Measurements from ENCODE around the gene TNP1. TPM values are rescaled to one million over a fixed set of nuclear protein-coding genes. Genes with fewer than 3 reads are reported as not detected.

Gene TNP1
- total RNA-seq, 1 experiment from 2014 or later: not detected

DNA sequence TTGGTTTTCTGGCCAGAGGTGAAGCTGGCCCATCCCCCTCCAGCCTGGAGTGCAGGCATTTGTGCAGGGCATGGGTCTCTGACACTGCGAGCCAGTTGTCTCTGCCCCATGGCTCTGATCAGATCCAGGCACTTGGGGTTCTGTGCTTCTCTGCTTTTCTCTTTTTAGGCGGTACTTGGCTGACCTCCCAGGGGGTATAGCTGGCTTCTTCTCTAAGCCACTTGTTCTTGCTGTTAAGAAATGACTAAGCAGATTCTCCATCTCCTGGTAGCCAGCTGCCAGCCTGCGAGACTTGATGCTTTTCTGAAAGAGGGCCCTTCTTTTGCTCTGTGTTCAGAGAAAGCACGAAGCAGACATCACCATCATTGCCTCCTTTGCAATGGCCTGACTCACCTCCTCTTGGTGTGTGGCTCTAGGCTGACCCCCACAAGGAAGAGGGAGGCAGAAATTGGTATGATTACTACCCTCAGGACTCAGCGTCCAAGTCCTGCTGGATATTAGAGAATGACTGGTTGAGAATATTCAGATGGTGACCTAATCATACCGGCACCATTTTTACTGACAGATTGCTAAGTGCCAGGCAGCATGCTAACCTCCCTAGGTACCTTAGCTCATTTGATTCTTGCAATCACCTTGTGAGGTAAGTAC is 32.7 kb downstream of the TNP1 start:
- H3K27ac ChIP-seq (ENCODE audit: insufficient read length, low read depth, low read length): no peak overlapping the region
- no peak overlapping the region for H2BK15ac ChIP-seq (ENCODE audit: low read depth, low read length)
- no peak overlapping the region for H4K5ac ChIP-seq (ENCODE audit: insufficient read length, low read depth, low read length)
- H3K9ac ChIP-seq (ENCODE audit: extremely low read depth, insufficient read length, low read length): no peak overlapping the region
- H2BK12ac ChIP-seq (ENCODE audit: insufficient read length, low read depth, low read length): no peak overlapping the region
- H4K20me1 ChIP-seq (ENCODE audit: control insufficient read depth, insufficient read depth, insufficient read length): no peaks in the 10 kb centered on the region
- no peaks in the 10 kb centered on the region for H3K23me2 ChIP-seq (ENCODE audit: insufficient read length, low read depth, low read length, poor library complexity, severe bottlenecking)
- no peaks in the 10 kb centered on the region for H3K27me3 ChIP-seq (ENCODE audit: insufficient read depth, low read length)
- TF ChIP-seq, protein P1, sequence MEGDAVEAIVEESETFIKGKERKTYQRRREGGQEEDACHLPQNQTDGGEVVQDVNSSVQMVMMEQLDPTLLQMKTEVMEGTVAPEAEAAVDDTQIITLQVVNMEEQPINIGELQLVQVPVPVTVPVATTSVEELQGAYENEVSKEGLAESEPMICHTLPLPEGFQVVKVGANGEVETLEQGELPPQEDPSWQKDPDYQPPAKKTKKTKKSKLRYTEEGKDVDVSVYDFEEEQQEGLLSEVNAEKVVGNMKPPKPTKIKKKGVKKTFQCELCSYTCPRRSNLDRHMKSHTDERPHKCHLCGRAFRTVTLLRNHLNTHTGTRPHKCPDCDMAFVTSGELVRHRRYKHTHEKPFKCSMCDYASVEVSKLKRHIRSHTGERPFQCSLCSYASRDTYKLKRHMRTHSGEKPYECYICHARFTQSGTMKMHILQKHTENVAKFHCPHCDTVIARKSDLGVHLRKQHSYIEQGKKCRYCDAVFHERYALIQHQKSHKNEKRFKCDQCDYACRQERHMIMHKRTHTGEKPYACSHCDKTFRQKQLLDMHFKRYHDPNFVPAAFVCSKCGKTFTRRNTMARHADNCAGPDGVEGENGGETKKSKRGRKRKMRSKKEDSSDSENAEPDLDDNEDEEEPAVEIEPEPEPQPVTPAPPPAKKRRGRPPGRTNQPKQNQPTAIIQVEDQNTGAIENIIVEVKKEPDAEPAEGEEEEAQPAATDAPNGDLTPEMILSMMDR (conservative IDR thresholded peaks at IDR 0.05): no peak
- no peaks in the 10 kb centered on the region for H3K9me3 Mint-ChIP-seq
- no peaks in the 10 kb centered on the region for H3K9me3 ChIP-seq (ENCODE audit: control insufficient read depth, low read depth, low read length)
- H3K79me2 ChIP-seq (ENCODE audit: insufficient read depth, low read length): no peaks in the 10 kb centered on the region
- H3K4ac ChIP-seq (ENCODE audit: low read depth, low read length): no peak overlapping the region
- H3K79me1 ChIP-seq (ENCODE audit: insufficient read depth, low read depth, low read length, poor library complexity, severe bottlenecking): no peaks in the 10 kb centered on the region
- no peak overlapping the region for H2BK120ac ChIP-seq (ENCODE audit: low read depth, low read length, poor library complexity, severe bottlenecking)
- no peaks in the 10 kb centered on the region for H3K36me3 Mint-ChIP-seq (ENCODE audit: insufficient read depth in 1 of 3, low read depth in 3 of 3)
- H4K91ac ChIP-seq (ENCODE audit: insufficient read length, low read depth, low read length): no peak overlapping the region
- no peak overlapping the region for H3K27ac Mint-ChIP-seq
- H3K4me3 Mint-ChIP-seq: no peak overlapping the region
- no peak overlapping the region for H3T11ph ChIP-seq (ENCODE audit: low read length)
- no peak overlapping the region for H2AFZ ChIP-seq (ENCODE audit: low read length)
- peaks cover 12% of the 10 kb centered on the region for H3K27me3 Mint-ChIP-seq (ENCODE audit: low read depth)
- no peak overlapping the region for H2AK5ac ChIP-seq (ENCODE audit: insufficient read length, low read length)
- no CpG with 5 or more reads among the region's 6 CpGs for WGBS (ENCODE audit: extremely low coverage, insufficient read length, low lambda C conversion rate)
- no peak overlapping the region for H3K14ac ChIP-seq (ENCODE audit: insufficient read depth, low read length)
- H3K4me2 ChIP-seq (ENCODE audit: insufficient read depth, insufficient read length, low read length): no peak overlapping the region
- no peak overlapping the region for H3K23ac ChIP-seq (ENCODE audit: insufficient read length, low read depth, low read length)
- no peak overlapping the region for H3K18ac ChIP-seq (ENCODE audit: insufficient read length, low read depth, low read length)
- no peak overlapping the region for H2BK5ac ChIP-seq (ENCODE audit: insufficient read length, low read length)
- no peak overlapping the region for H2BK20ac ChIP-seq (ENCODE audit: low read depth, low read length, poor library complexity, severe bottlenecking)
- H3K56ac ChIP-seq (ENCODE audit: insufficient read length, low read depth, low read length): no peak overlapping the region
- H3K4me1 ChIP-seq (ENCODE audit: insufficient read depth, low read length): no peaks in the 10 kb centered on the region
- no peak overlapping the region for H4K8ac ChIP-seq (replicated peaks; ENCODE audit: insufficient read length, low read depth, low read length)
- DNase-seq: no peak
- H3K4me1 Mint-ChIP-seq: peaks cover 3 to 10% of the 10 kb centered on the region in 2 experiments; a peak in 3 of 4 replicates

Data from H9 (cell line).